SU-DHL-6 (cell line): ENCODE data around the gene CD247.

Experiments
- H2AFZ ChIP-seq: fragments of 200-600 bp; sonication (generic); 2 replicates; pipeline ENCODE4 v1.6.1; 2014; ENCODE audit warnings: low read depth, mild to moderate bottlenecking, moderate library complexity, mixed read lengths, antibody characterized with exemption, low read length; ENCODE audit not compliant: severe bottlenecking
- H3F3A ChIP-seq: fragments of 200-600 bp; shearing (Covaris generic); 2 replicates; pipeline ENCODE4 v1.6.0; 2016; ENCODE audit warnings: antibody characterized with exemption, mild to moderate bottlenecking; ENCODE audit not compliant: insufficient read depth
- H3K27ac ChIP-seq: fragments of 200-600 bp; sonication (generic); 2 replicates; pipeline ENCODE4 v1.5.1; 2016; ENCODE audit warnings: low read depth, mild to moderate bottlenecking, low read length, moderate library complexity, mixed read lengths
- H3K27me3 ChIP-seq: fragments of 200-600 bp; sonication (generic), shearing (Covaris generic); 2 replicates; pipeline ENCODE4 v1.6.0; 2014; ENCODE audit warnings: mild to moderate bottlenecking, low read length
- H3K36me3 ChIP-seq: fragments of 200-600 bp; sonication (generic); 2 replicates; pipeline ENCODE4 v1.6.1; 2014; ENCODE audit warnings: mild to moderate bottlenecking, low read length, mixed read lengths
- H3K4me2 ChIP-seq: fragments of 300-600, 200-600 bp; shearing (Covaris generic), sonication (generic); 2 replicates; pipeline ENCODE4 v1.6.0; 2014; ENCODE audit warnings: low read length, low read depth, mild to moderate bottlenecking; ENCODE audit not compliant: poor library complexity, severe bottlenecking
- H3K4me3 ChIP-seq: fragments of 200-600 bp; sonication (generic); 2 replicates; pipeline ENCODE4 v1.5.1; 2014; ENCODE audit warnings: antibody characterized with exemption, low read length, mild to moderate bottlenecking, mixed read lengths; ENCODE audit not compliant: insufficient read depth, poor library complexity, severe bottlenecking
- H3K79me2 ChIP-seq: fragments of 200-600 bp; sonication (generic); 2 replicates; pipeline ENCODE4 v1.6.1; 2014; ENCODE audit warnings: mild to moderate bottlenecking, low read length, moderate library complexity; ENCODE audit not compliant: insufficient read depth
- H3K9ac ChIP-seq: fragments of 200-600 bp; sonication (generic); 2 replicates; pipeline ENCODE4 v1.7.0; 2014; ENCODE audit warnings: mild to moderate bottlenecking, low read length
- H3K9me2 ChIP-seq: fragments of 200-600 bp; sonication (generic); replicated peaks from 2 replicates; pipeline ENCODE4 v1.6.1; 2014; ENCODE audit warnings: low read length; ENCODE audit not compliant: insufficient read depth
- H3K9me3 ChIP-seq: fragments of 200-600 bp; sonication (generic); 2 replicates; pipeline ENCODE4 v1.6.1; 2014; ENCODE audit warnings: low read length, mixed read lengths; ENCODE audit not compliant: insufficient read depth
- H4K20me1 ChIP-seq: fragments of 200-600 bp; sonication (generic); 2 replicates; pipeline ENCODE4 v1.6.1; 2014; ENCODE audit warnings: low read depth, mild to moderate bottlenecking, antibody characterized with exemption, low read length, moderate library complexity, mixed read lengths
- CTCF ChIP-seq: fragments of 200-600 bp; sonication (generic); IDR thresholded peaks from one replicate; pipeline ENCODE4 v1.5.1; 2017; ENCODE audit warnings: antibody characterized with exemption, mild to moderate bottlenecking, low read length, moderate library complexity; ENCODE audit not compliant: insufficient read depth, poor library complexity, severe bottlenecking
- EZH2phosphoT487 ChIP-seq: fragments of 200-600 bp; sonication (generic), shearing (Covaris generic); conservative IDR thresholded peaks from 2 replicates; pipeline ENCODE4 v1.6.1; 2018; ENCODE audit warnings: mild to moderate bottlenecking, antibody characterized with exemption, low read length, moderate library complexity, mixed read lengths

The CD247 gene

GRCh38 chr1:167427848-167428247, 90.5 kb downstream of the CD247 start:
- Histone ChIP-seq H3K27me3 (no peaks in the 10 kb centered on the region), H2AFZ (no peak overlapping the region), H3K9me3 (no peaks in the 10 kb centered on the region), H4K20me1 (no peaks in the 10 kb centered on the region), H3K4me3 (no peak overlapping the region), H3K79me2 (no peaks in the 10 kb centered on the region), H3K4me2 (no peak overlapping the region), H3K27ac (no peak overlapping the region), H3F3A (0 out of 2 replicates have a peak, but pooled peaks cover 5% of the 10 kb centered on the region), H3K36me3 (no peaks in the 10 kb centered on the region), H3K9ac (no peak overlapping the region), H3K9me2 (no peaks in the 10 kb centered on the region)
- TF ChIP-seq EZH2phosphoT487 (no peak), CTCF (no peak)

GRCh38 chr1:167426716-167427115, 91.6 kb downstream of the CD247 start:
- Histone ChIP-seq H3K27me3 (no peaks in the 10 kb centered on the region), H3K9me3 (no peaks in the 10 kb centered on the region), H2AFZ (no peak overlapping the region), H3K4me2 (no peak overlapping the region), H3F3A (0 out of 2 replicates have a peak, but pooled peaks cover 5% of the 10 kb centered on the region), H3K9me2 (no peaks in the 10 kb centered on the region), H3K4me3 (no peak overlapping the region), H3K36me3 (no peaks in the 10 kb centered on the region), H3K79me2 (no peaks in the 10 kb centered on the region), H3K27ac (no peak overlapping the region), H3K9ac (no peak overlapping the region), H4K20me1 (no peaks in the 10 kb centered on the region)
- TF ChIP-seq EZH2phosphoT487 (no peak), CTCF (no peak)

DNA sequence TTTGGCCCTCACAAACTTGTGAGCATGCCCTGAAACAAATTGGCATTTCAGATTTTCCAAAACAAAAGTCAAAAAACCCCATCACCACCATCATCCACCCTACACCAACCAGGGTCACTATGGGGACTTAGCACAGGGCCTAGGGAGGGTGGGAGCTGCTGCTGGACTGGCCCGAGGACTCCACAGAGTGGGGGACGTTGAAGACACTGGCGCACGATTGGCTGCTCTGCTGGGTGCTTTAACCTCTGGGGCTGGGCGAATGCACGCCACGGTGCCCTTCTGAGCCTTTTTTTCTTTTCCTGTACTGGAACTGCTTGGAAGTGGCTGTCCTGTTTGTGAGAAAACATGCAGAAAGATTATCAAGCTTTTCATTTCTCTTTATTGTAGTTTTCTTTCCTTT, 92.8 kb downstream of the CD247 start:
- Histone ChIP-seq H3K4me2 (no peak overlapping the region), H2AFZ (no peak overlapping the region), H3K9ac (no peak overlapping the region), H3K27ac (no peak overlapping the region), H3K9me2 (no peaks in the 10 kb centered on the region), H3K36me3 (no peaks in the 10 kb centered on the region), H3K27me3 (no peaks in the 10 kb centered on the region), H3K9me3 (no peaks in the 10 kb centered on the region), H4K20me1 (no peaks in the 10 kb centered on the region), H3K79me2 (no peaks in the 10 kb centered on the region), H3K4me3 (no peak overlapping the region), H3F3A (0 out of 2 replicates have a peak, but pooled peaks cover 5% of the 10 kb centered on the region)
- TF ChIP-seq EZH2phosphoT487 (no peak), CTCF (no peak)
